ENCODE data around the gene OR3A1.
"Not testable (repeated sequence)": the region's sequence is repeated elsewhere in the genome, so short reads cannot be mapped to it uniquely, and the experiment has no call there.

The OR3A1 gene

GRCh38 chr17:3298260-3298659 lies at the start of gene OR3A1:
TSS of gene OR3A1 (minus strand) at chr17:3298360. CDS start at chr17:3292582, 5,778 bp downstream.
- Histone ChIP-seq H3K9ac (ENCODE audit: insufficient read length) (no peak within 1 kb of the TSS), H3K4me3 (no peak within 1 kb of the TSS), H3K27ac (no peak within 1 kb of the TSS), H3K36me3 (ENCODE audit: insufficient read depth, low read length) (no peaks in the 10 kb centered on the region), H3K9me3 (ENCODE audit: low read depth, low read length) (no peaks in the 10 kb centered on the region)
- no peak for DNase-seq (ENCODE audit: low read depth, low spot score)
- no peak for TF ChIP-seq FOXP2 (optimal IDR thresholded peaks at IDR 0.05; ENCODE audit: control extremely low read depth, extremely low read length, insufficient read depth)
- TF ChIP-seq POLR2AphosphoS5 (IDR thresholded peaks at IDR 0.05; ENCODE audit: borderline replicate concordance, low read depth, low read length), result no peak
- no peak for TF ChIP-seq EZH2 (IDR thresholded peaks at IDR 0.05)

GRCh38 chr17:3342782-3343181 lies 44.6 kb upstream of the OR3A1 start:
- not testable (repeated sequence) for H3K36me3 ChIP-seq (ENCODE audit: insufficient read depth, low read length); DNase-seq (ENCODE audit: low read depth, low spot score); H3K9ac ChIP-seq (ENCODE audit: insufficient read length); H3K4me3 ChIP-seq; H3K9me3 ChIP-seq (ENCODE audit: low read depth, low read length); H3K27ac ChIP-seq

GRCh38 chr17:3335876-3336275 lies 37.7 kb upstream of the OR3A1 start:
- DNase-seq (ENCODE audit: low read depth, low spot score), result no peak
- no peak overlapping the region for H3K27ac ChIP-seq
- TF ChIP-seq FOXP2 (optimal IDR thresholded peaks at IDR 0.05; ENCODE audit: control extremely low read depth, extremely low read length, insufficient read depth) (no peak), POLR2AphosphoS5 (IDR thresholded peaks at IDR 0.05; ENCODE audit: borderline replicate concordance, low read depth, low read length) (no peak), EZH2 (IDR thresholded peaks at IDR 0.05) (no peak)
- no peak overlapping the region for H3K9ac ChIP-seq (ENCODE audit: insufficient read length)
- no peaks in the 10 kb centered on the region for H3K36me3 ChIP-seq (ENCODE audit: insufficient read depth, low read length)
- no peak overlapping the region for H3K4me3 ChIP-seq
- H3K9me3 ChIP-seq (ENCODE audit: low read depth, low read length), result no peaks in the 10 kb centered on the region

- no peak for DNase-seq (ENCODE audit: low read depth, low spot score)
- H3K36me3 ChIP-seq (ENCODE audit: insufficient read depth, low read length), result no peaks in the 10 kb centered on the region
- TF ChIP-seq EZH2 (IDR thresholded peaks at IDR 0.05) (no peak), FOXP2 (optimal IDR thresholded peaks at IDR 0.05; ENCODE audit: control extremely low read depth, extremely low read length, insufficient read depth) (no peak), POLR2AphosphoS5 (IDR thresholded peaks at IDR 0.05; ENCODE audit: borderline replicate concordance, low read depth, low read length) (no peak)
- H3K9me3 ChIP-seq (ENCODE audit: low read depth, low read length), result no peaks in the 10 kb centered on the region
- H3K9ac ChIP-seq (ENCODE audit: insufficient read length), result no peak overlapping the region
- no peak overlapping the region for H3K27ac ChIP-seq
- H3K4me3 ChIP-seq, result no peak overlapping the region
These were observed 20.2 kb upstream of the OR3A1 start for GRCh38 chr17:3318336-3318735.

GRCh38 chr17:3316836-3317235 lies 18.7 kb upstream of the OR3A1 start:
- no peak overlapping the region for H3K27ac ChIP-seq
- TF ChIP-seq FOXP2 (optimal IDR thresholded peaks at IDR 0.05; ENCODE audit: control extremely low read depth, extremely low read length, insufficient read depth) (no peak), POLR2AphosphoS5 (IDR thresholded peaks at IDR 0.05; ENCODE audit: borderline replicate concordance, low read depth, low read length) (no peak), EZH2 (IDR thresholded peaks at IDR 0.05) (no peak)
- no peak overlapping the region for H3K9ac ChIP-seq (ENCODE audit: insufficient read length)
- no peaks in the 10 kb centered on the region for H3K36me3 ChIP-seq (ENCODE audit: insufficient read depth, low read length)
- no peak for DNase-seq (ENCODE audit: low read depth, low spot score)
- H3K9me3 ChIP-seq (ENCODE audit: low read depth, low read length), result no peaks in the 10 kb centered on the region
- no peak overlapping the region for H3K4me3 ChIP-seq

- no peak for DNase-seq (ENCODE audit: low read depth, low spot score)
- Histone ChIP-seq H3K27ac (no peak overlapping the region), H3K9me3 (ENCODE audit: low read depth, low read length) (no peaks in the 10 kb centered on the region), H3K9ac (ENCODE audit: insufficient read length) (no peak overlapping the region), H3K36me3 (ENCODE audit: insufficient read depth, low read length) (no peaks in the 10 kb centered on the region), H3K4me3 (no peak overlapping the region)
- no peak for TF ChIP-seq POLR2AphosphoS5 (IDR thresholded peaks at IDR 0.05; ENCODE audit: borderline replicate concordance, low read depth, low read length)
- no peak for TF ChIP-seq FOXP2 (optimal IDR thresholded peaks at IDR 0.05; ENCODE audit: control extremely low read depth, extremely low read length, insufficient read depth)
- TF ChIP-seq EZH2 (IDR thresholded peaks at IDR 0.05), result no peak
These were observed 10.4 kb upstream of the OR3A1 start for GRCh38 chr17:3308603-3309002.

- Histone ChIP-seq H3K27ac (no peak overlapping the region), H3K9me3 (ENCODE audit: low read depth, low read length) (no peaks in the 10 kb centered on the region), H3K4me3 (no peak overlapping the region), H3K9ac (ENCODE audit: insufficient read length) (no peak overlapping the region), H3K36me3 (ENCODE audit: insufficient read depth, low read length) (no peaks in the 10 kb centered on the region)
- no peak for TF ChIP-seq POLR2AphosphoS5 (IDR thresholded peaks at IDR 0.05; ENCODE audit: borderline replicate concordance, low read depth, low read length)
- DNase-seq (ENCODE audit: low read depth, low spot score), result no peak
These were observed 2.5 kb downstream of the OR3A1 start for GRCh38 chr17:3295632-3296031.

GRCh38 chr17:3293548-3293947 lies 4.6 kb downstream of the OR3A1 start:
- DNase-seq (ENCODE audit: low read depth, low spot score); H3K27ac ChIP-seq; H3K4me3 ChIP-seq; H3K9me3 ChIP-seq (ENCODE audit: low read depth, low read length); H3K9ac ChIP-seq (ENCODE audit: insufficient read length); H3K36me3 ChIP-seq (ENCODE audit: insufficient read depth, low read length): not testable (repeated sequence)

- Histone ChIP-seq H3K27ac (no peak overlapping the region), H3K9ac (ENCODE audit: insufficient read length) (no peak overlapping the region), H3K36me3 (ENCODE audit: insufficient read depth, low read length) (no peaks in the 10 kb centered on the region), H3K9me3 (ENCODE audit: low read depth, low read length) (no peaks in the 10 kb centered on the region), H3K4me3 (no peak overlapping the region)
- TF ChIP-seq EZH2 (IDR thresholded peaks at IDR 0.05) (no peak), POLR2AphosphoS5 (IDR thresholded peaks at IDR 0.05; ENCODE audit: borderline replicate concordance, low read depth, low read length) (no peak), FOXP2 (optimal IDR thresholded peaks at IDR 0.05; ENCODE audit: control extremely low read depth, extremely low read length, insufficient read depth) (no peak)
- DNase-seq (ENCODE audit: low read depth, low spot score), result no peak
These were observed 15.3 kb downstream of the OR3A1 start for GRCh38 chr17:3282901-3283300.
